GM21737 (cell line): ENCODE data around the gene PRAF2.

Source experiments
- ATAC-seq: cut with Tn5 transposase; IDR thresholded peaks from one replicate; pipeline ENCODE4 v1.9.1; 2021; ENCODE audit warnings: mild to moderate bottlenecking, moderate library complexity; ENCODE audit not compliant: unreplicated experiment

PRAF2 gene

GRCh38 chrX:49043220-49043986, 30.4 kb downstream of the PRAF2 start, which contains the start of gene TFE3:
Gene TFE3 (minus strand): TSS chrX:49043357. CDS start chrX:49043226, 131 bp downstream.
- ATAC-seq: peak; percentile 88

- ATAC-seq: no peak
Measured at GRCh38 chrX:49042581-49043219, 31.1 kb downstream of the PRAF2 start.

- no peak for ATAC-seq
Measured at GRCh38 chrX:49041744-49042580, 31.8 kb downstream of the PRAF2 start.

DNA sequence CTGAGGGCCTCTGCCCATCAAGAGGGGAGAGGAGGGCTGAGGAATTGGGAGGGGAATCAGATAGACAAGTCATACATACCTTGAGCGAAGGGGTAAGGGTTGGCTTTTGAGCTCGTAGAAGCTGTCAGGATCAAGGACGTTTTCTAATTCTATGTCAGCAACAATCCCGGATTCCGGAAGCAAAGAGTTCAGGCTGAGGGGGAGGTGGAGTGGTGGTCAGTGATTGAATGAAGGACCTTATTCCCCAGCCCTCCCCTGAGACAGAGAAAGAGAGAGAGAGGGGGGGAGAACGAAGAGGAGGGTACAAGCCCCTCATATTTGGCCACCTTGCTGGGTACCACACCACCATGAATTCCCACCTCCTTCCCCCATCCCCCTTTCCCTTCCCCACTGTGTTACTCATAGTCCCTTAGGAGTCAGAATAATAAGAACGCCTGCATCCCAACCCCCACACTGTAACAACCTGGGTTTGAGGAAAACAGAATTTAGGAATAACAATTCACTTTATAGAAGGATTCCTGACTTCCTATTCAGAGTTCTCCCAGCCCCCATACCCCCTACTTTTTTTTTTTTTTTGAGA, 33.3 kb downstream of the PRAF2 start:
- no peak for ATAC-seq

- no peak for ATAC-seq
Measured at GRCh38 chrX:49039598-49040375, 34.0 kb downstream of the PRAF2 start.

GRCh38 chrX:49037883-49038475, 35.8 kb downstream of the PRAF2 start:
- no peak for ATAC-seq

- ATAC-seq: no peak
Measured at GRCh38 chrX:49030283-49030682, 43.5 kb downstream of the PRAF2 start.

DNA sequence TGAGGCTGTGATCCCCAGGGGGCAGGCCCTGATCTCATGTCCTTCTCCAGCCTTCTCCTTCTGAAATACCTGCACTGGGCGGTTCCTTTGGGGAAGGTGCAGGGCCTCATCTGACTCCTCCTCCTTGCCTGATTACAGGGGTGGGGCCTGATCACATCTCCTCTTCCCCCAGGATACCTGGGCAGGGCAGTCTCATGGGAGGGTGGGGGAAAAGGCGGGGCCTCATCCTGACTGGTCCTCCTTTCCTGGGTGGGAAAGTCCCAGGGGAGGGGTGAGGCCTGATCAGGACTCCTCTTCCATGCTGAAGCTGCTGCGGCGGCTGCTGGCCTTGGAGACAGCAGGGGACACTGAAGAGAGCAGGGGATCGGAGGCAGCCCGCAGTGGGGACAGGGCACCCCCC, 43.9 kb downstream of the PRAF2 start:
- no peak for ATAC-seq
